GDM1 (cell line): Measurements from ENCODE around the gene ACTRT3.
"Not testable (repeated sequence)": the region's sequence is repeated elsewhere in the genome, so short reads cannot be mapped to it uniquely, and the experiment has no call there.

Experiments used
- DNase-seq: peaks from one replicate; lab custom pipeline; 2025; lab: John Stamatoyannopoulos, UW

The ACTRT3 gene

DNA sequence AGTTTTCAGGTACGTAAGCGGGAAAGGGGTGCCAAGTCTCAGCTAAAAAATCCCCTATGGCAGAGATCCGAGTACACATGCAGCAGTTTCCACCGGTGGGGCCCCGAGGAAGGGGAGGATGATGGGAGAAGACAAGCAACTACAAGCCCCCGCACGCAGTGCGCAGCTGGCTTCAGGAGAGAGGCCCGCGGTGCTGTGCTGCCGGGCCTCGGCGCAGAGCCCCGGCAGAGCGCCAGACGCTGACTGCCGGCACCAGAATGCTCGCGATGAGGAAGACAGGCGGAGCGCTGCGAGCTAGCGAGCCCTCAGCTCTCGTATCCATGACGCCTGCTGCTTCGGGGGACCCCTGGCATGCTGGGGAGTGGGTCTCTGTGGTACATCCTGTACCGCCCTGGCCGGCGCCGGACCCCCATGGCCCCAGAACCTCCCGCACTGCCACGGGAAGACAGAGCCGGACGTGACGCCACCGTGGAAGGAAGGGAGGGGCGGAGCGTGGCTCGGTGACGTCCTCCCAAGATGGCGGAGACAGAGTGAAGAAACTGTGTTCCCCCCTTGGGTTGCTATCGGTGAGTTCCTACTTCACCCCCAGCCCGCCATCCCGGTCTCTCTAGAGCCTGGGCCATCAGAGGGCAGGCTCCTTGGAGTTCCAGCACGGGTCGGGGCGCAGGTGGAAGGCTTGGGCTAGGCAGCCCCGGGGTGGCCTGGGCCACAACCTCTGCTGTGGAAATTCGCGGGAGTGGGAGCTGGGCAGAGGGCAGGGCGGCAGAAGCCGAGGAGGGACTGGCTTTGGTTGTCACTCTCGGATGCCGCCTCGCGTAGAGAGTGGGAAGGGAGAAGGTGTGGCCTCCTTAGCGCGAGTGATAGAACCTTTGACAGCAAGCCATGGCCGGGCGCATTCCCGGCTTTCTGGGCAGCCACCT is 3.8 kb upstream of the ACTRT3 start, which contains the start of gene MYNN:
MYNN (plus strand) TSS at position 500 of the 920 bp plus-strand sequence. CDS start 900 bp downstream, outside the sequence.
- peak; percentile 85 for DNase-seq

DNA sequence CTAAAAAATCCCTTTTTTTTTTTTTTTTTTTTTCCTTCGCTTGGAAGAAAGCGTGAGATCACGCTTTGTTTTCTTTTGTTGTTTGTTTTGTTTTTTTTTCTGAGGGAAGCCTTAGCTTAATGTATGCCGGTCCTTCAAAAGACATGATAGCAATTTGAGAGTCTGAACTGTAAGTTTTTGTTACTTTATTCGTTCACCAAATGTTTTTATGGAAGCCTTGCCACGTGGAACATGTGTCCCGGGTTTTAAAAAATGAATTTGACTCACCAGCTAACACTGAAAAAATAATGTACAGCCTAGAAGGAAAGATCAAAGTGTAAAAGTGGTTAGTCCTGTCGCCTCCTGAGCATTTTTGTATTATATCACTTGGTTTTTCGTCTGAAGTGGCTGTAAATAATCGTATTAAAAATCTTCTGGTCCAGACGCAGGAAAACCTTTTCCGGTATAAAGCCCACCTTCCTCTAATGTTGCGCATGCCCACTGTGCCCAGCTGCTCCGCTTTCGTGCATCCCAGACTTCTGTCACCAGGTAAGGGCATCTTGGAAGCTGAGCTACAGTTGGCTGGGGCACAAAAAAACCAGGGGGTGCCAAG is 3.0 kb upstream of the ACTRT3 start:
- peak; percentile 55 for DNase-seq

DNA sequence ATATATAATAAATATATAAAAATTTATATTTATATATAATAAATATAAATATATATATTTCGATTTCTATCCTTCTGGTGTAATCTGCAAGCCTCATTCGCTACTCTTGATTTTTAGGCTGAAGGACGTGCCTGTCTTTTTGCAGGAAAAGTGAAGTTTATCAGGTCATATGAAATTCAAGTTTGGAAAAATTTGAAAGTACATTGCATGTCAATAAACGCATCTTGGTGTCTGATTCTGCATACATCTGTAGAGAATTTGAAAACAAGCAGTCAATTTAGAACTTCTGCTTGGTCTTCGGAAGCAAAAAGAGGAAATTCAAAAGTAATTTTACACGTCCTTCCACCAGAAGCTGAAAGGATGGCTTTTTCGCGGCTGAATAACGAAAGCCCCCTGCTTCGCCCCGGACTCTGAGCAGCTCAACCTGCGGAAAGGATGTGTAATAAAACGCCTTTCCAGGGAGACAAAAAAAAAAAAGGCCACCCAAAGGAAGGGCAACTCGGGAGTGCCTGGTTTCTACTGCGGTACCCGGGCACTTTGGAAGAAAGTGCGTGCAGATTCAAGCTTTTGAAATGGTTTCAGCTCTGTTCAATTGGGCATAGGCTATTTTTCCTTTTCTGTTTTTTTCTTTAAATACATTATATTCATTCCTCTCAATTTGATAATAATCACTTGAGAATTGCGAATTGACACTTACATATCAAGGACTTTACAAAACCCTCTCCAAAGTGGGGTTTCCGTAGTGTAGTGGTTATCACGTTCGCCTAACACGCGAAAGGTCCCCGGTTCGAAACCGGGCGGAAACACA is 2.3 kb upstream of the ACTRT3 start:
- DNase-seq = peak; percentile 55

DNA sequence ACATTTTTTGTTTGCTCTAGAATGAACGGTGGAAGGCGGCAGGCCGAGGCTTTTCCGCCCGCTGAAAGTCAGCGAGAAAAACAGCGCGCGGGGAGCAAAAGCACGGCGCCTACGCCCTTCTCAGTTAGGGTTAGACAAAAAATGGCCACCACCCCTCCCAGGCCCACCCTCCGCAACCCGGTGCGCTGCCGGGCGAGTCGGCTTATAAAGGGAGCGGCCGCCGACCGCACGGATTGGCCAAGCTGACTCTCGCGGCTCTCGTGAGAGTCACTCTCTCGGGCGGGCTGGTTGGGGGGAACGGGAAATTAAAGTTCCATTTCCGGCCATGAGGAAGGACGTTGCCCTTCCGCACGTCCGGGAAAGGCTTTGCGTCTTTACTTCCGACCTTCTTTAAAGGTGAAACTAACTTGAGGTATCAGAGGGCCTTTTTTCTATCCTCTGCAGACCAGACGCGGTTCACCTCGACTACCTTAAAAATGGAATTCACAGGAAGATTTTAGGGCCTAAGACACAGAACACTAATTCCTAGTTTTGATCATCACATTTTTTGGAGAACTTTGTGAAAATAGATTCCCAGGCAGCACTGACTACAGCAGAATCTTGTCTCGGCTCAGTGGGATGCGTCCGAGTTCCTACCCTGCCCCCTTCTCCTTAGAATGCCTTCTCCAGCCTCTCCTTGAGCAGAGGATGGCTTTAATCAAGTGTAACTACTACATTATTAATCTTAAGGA is 4.3 kb downstream of the ACTRT3 start, which contains the start of gene TERC:
TERC (minus strand) TSS at position 179 of the 731 bp plus-strand sequence.
- peak; percentile 71 for DNase-seq

DNA sequence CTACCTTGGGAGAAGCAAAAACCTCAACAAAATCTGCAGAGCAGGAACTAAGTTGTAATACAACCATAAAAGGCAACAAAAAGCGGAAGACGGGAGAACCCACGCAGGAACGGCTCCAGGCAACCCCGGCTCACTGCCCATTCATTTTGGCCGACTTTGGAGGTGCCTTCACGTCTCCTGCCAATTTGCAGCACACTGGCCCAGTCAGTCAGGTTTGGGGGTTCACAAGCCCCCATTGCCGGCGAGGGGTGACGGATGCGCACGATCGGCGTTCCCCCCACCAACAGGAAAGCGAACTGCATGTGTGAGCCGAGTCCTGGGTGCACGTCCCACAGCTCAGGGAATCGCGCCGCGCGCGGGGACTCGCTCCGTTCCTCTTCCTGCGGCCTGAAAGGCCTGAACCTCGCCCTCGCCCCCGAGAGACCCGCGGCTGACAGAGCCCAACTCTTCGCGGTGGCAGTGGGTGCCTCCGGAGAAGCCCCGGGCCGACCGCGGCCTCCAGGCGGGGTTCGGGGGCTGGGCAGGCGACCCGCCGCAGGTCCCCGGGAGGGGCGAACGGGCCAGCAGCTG is 5.0 kb downstream of the ACTRT3 start:
- DNase-seq = peak; percentile 52

DNA sequence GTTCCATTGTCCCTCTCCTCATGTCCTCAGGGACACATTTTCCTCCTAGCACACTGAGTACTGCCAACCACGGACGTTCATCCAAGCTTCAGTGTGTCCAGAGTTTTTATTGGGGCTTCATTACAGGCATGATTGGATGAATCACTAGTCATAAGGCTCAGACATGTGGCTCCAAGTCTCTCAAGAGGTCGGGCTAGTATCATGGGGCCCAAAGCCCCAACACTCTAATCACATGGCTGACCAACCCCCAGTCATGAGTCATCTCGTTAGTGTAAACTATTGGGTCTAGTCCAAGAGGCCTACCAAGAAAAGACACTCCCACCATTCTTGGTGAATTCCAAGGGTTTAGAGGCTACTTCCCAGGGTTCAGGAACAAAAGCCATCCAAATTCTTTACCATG is 8.9 kb downstream of the ACTRT3 start:
- DNase-seq = no peak

DNA sequence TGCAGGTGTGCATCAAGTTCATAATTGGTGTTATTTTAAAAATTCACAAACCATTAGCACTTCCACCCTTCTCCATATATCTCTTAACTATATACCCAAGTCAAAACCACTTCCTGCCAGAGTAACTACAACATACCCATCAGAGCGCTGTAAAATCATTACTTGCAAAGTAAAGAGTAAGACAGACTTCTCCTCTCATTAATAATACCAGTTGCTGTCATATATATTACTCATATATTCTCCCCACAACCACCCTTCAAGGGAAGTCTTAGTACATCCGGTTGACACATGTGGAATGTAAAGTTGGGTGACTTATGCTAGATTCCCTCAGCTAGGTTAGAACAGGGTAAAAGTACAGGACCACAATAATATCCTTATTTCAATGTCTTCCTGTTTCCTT is 10.1 kb downstream of the ACTRT3 start:
- no peak for DNase-seq

DNA sequence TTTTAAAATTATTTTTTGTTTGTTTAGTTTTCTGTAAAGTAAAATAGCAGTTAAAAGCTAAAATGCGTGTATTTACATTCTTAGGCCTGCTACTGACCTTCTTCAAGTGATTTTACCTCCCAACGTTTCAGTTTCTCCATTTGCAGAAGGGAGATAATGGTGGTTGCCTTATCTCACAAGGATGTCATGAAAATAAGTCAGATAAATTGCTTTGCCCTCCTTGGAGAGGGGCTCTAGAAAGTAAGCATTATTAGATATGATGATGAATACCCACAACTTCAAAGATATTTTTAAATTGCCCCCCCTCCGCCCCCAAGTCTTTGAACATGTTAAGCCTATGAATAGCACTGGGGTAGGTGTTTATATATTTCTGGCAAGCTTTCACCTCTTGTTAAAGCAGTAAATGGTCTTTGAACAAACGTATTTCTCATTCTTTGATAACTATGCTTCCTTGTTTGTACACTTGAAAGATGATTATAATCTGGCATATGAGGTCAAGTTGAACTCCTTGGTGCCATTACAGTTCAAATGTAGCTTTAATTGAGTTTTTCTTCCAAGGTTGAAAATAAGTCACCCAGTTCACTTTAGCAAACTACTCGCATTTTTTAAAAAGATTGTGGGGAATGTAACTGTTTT is 10.9 kb downstream of the ACTRT3 start:
- no peak for DNase-seq

DNA sequence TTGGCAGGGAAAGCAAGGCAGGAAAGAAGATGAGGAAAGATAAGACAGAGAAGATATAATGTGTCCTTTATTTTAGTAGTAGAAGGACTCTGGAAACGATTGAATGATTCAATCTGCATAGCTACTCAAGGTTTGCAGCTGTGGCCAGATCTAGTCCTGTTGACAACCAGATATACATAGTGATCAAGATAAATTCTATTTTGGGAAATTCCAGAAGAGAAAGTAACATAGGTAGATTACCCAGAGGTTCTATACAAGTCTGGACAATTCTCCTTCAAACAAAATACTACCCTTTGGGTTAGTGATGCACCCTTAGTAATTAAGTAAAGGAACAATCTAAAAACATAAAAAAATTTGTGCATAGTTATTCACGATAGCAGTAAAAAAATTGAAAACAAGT is 13.9 kb downstream of the ACTRT3 start:
- DNase-seq = no peak

DNA sequence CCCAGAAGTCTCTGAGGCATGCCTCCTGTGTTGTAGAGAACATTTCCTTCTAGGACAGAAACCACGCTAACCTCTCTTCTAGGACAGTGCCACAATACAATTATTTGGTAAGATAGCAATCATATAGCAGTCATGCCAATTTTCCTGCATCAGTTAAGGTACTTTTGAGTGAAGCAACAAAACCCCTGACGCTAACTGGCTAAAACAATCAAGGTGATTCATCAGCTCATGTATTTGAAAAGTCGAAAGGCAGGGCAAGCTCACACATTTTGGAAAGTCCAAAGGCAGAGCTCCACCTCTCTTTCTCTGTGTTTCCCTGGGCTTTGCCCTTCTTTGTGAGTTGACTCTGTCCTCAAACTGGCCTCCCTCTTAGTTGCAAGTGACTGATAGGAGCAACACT is 14.7 kb downstream of the ACTRT3 start:
- no peak for DNase-seq

DNA sequence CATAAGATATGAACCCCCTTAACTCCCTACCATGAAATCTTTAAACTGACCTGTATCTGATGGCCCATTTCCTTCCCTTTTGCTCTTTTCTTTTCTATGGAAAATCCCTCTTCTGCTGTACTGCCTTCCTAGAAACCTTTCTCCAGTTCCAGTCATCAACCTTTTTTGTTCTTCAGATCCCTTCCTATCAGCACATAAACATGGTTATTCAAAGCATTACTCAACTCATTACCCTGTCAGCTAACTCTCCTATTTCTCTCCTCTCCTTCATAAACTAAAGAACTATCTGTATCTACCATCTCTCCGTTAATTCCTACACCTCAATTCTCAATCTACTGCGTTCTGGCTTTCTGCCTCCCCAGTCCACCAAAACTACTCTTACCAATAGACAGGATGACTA is 17.5 kb downstream of the ACTRT3 start:
- DNase-seq = no peak

DNA sequence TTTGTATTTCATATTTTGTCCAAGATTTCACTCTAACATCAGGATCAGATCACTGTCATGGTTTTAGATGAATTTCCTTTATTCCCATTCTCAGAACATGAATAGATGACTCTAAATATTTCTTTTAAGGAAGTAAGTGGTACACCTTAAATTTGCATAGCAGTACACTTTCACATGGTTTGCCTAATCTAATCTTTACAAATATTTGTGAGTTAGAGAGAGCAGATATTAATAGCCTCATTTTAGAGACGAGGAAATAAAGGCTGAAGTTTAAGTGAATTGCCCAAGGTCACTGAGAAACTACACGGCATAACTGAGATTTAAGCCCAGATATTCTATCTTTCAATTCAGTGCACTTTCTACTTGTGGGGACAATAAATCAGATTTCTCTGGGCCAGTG is 18.7 kb downstream of the ACTRT3 start:
- no peak for DNase-seq

DNA sequence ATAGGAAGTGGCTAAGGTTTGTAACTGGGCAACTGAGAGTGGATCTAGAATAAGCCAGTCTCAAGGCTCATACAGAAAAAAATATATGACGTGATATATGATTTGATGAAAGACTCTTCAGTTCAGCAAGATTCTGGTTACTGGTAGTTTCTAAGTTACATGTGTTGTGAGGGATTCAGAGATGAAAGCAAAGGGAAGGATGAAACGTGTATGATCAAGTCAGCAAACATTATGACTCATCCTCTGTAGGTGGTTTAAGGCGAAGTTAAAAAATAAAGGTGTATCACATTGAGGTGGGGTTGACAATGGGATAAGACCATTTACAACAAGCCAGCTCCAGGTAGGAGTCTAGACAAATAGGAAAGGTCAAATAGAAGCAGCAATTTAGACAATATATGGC is 20.7 kb downstream of the ACTRT3 start:
- no peak for DNase-seq

DNA sequence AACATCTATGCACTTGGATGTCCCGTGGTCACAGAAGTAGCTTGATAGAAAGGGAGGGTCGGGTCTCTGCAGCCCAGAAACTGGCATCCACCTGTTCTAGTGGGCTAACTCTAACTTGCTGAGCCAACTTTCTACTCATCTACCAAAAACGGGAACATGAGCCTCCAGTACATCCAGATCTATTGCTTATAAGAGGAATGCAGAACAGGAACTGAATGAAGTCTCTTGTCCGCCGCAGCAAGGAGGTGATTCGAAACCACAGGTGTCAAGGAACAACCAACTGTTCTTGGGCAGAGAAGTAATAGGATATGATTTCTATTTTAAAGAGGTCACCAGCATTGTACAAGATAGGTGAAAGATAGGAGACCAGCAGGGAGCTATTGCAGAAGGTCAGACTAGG is 22.4 kb downstream of the ACTRT3 start:
- DNase-seq = peak; percentile 2

DNA sequence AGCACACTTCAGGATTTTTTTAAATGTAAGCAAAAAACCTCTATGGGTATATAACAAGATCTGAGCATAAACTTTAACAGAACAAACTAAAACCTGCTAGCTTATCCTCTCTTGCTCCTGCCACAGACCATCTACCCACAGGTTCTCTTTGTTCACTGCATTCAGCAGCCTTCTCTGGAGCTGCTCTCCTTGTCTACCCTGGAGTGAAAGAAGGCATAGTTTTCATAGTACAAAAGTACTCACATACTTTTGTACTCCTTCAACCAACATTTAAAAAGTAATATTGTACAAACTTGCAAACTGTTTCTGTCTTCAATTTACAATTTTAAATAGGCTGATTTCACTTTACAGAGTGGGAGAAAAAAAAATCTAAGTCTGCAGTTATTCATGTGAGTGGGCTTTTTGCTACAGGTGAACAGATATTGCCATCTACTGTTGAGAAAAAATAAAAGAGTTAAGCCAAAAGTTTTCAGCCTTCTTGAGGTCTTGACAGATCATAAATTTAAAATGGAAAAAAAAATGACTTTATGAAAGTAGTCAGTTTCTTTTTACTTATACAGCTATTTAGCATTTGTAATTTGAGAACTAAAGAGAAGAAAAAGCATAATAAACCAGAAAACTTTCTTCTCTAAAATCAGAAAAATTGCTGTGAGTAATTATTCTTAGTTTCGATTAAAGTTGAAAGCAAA is 24.9 kb downstream of the ACTRT3 start:
- no peak for DNase-seq

DNA sequence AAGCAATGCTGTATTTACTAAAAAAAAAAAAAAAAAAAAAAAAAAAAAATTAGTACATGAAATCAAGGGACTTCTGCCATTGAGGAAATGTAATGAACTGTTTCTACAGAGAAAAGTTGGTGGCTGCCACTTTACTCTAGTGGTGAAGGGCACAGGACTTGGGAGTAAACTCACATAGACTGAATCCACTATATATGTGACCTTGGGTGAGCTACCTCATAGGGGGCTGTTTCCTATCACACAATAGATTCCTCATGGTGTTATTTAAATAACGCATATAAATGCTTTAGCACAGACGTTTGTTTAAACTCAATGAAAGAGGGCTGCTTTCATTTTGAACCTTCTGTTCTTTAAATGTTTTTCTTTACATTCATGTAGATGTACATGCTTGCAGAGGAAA is 30.3 kb downstream of the ACTRT3 start:
- DNase-seq = no peak

DNA sequence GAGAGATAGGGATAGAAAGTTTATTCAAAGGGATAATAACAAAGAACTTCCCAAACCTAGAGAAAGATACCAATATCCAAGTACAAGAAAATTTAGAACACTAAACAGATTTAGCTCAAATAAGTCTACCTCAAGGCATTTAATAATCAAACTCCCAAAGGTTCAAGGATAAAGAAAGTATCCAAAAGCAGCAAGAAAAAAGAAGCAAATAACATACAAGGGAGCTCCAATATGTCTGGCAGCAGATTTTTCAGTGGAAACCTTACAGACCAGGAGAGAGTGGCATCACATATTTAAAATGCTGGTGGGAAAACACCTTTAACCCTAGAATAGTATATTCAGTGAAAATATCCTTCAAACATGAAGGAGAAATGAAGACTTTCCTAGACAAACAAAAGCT is 37.5 kb downstream of the ACTRT3 start:
- DNase-seq = not testable (repeated sequence)

DNA sequence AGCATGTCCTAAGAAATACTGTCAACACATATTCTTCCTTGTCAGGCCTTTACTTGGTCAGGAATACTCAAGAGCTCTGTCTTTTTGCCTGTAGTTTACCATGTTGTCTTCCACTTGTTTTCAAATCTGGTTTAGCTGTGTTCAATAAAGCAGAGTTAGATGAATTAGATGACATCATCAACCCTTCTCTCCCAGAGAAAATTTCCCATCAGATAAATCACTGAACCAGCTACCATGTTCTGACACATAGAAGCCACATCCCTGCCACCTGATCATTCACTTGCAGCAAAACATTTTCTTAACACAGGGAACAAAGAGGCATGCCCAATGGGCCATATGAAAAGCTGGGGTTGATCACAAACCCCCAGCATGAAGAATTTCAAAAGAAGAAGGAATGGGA is 46.6 kb downstream of the ACTRT3 start:
- no peak for DNase-seq

DNA sequence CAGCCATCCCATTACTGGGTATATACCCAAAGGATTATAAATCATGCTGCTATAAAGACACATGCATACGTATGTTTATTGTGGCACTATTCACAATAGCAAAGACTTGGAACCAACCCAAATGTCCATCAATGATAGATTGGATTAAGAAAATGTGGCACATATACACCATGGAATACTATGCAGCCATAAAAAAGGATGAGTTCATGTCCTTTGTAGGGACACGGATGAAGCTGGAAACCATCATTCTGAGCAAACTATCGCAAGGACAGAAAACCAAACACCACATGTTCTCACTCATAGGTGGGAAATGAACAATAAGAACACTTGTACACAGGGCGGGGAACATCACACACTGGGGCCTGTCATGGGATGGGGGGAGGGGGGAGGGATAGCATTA is 50.9 kb downstream of the ACTRT3 start:
- not testable (repeated sequence) for DNase-seq
